Nephron (organoid): ENCODE results near the gene RCAN2.
A peak's percentile ranks its signal among the peaks of the same experiment; 100 is the strongest.

Experiments
- H3K27ac Mint-ChIP-seq, 3 experiments: 2 replicates each; pipeline ENCODE4 v1.8.0; 2020; ENCODE audit warnings: mixed read lengths in 3 of 3, mild to moderate bottlenecking in 2 of 3, moderate library complexity in 1 of 3
- H3K27me3 Mint-ChIP-seq: 2 replicates; pipeline ENCODE4 v1.8.0; 2021; ENCODE audit warnings: low read depth, mild to moderate bottlenecking, moderate library complexity, mixed read lengths
- H3K36me3 Mint-ChIP-seq: 2 replicates; pipeline ENCODE4 v1.8.0; 2020; ENCODE audit warnings: low read depth, mixed read lengths
- H3K4me1 Mint-ChIP-seq: 2 replicates; pipeline ENCODE4 v1.8.0; 2020; ENCODE audit warnings: mixed read lengths
- H3K4me3 Mint-ChIP-seq, 3 experiments: 2 replicates each; pipeline ENCODE4 v1.8.0; 2020; ENCODE audit warnings: mild to moderate bottlenecking in 3 of 3, mixed read lengths in 3 of 3, moderate library complexity in 2 of 3
- H3K9me3 Mint-ChIP-seq: 2 replicates; pipeline ENCODE4 v1.8.0; 2020; ENCODE audit warnings: mixed read lengths
- TF ChIP-seq, protein P1 (sequence below), 3 experiments: fragments of 200-600 bp; sonication (generic); IDR thresholded peaks; one replicate each; pipeline ENCODE4 v1.5.0; 2021; ENCODE audit warnings: antibody characterized with exemption in 3 of 3; ENCODE audit not compliant: unreplicated experiment in 3 of 3

The RCAN2 gene

DNA sequence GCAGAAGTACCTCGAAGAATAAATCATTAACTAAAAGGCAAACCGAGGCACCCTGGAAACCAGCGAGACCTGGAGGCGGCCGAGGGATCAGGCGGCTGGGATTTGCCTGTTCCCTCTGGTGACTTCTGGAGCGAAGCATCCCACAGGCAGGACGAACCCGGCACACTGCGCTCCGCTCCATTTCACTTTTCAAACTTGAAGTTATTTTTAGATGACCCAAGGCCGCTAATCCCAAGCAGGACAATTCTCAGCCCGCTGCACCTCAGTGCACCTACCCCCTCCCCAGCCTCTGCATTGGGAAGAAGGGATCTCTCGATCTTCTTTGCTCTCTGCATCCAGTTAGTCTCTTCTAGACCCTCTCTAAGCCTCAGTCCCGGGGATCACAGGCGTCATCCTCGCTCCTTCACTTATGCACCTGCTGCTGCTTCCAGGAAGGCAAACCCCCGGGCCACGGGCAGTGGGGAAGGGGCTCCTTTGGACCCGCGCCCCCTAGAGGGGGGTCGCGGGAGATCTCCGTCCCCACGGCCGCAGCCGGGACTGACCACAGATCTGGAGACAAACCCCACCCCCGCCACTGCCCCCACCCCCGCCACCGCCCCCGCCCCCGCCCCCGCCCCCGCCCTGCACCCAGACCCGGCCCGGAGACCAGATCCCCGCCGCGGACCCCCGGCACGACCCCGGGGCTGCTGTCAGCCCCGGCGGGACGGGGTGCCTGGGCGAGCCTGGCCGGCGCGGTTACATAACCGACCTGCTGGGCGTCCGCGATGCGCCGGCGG, 636 bp downstream of the RCAN2 start:
- TF ChIP-seq, protein P1, sequence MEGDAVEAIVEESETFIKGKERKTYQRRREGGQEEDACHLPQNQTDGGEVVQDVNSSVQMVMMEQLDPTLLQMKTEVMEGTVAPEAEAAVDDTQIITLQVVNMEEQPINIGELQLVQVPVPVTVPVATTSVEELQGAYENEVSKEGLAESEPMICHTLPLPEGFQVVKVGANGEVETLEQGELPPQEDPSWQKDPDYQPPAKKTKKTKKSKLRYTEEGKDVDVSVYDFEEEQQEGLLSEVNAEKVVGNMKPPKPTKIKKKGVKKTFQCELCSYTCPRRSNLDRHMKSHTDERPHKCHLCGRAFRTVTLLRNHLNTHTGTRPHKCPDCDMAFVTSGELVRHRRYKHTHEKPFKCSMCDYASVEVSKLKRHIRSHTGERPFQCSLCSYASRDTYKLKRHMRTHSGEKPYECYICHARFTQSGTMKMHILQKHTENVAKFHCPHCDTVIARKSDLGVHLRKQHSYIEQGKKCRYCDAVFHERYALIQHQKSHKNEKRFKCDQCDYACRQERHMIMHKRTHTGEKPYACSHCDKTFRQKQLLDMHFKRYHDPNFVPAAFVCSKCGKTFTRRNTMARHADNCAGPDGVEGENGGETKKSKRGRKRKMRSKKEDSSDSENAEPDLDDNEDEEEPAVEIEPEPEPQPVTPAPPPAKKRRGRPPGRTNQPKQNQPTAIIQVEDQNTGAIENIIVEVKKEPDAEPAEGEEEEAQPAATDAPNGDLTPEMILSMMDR (IDR thresholded peaks at IDR 0.05; ENCODE audit: unreplicated experiment in 3 of 3) = peak; percentile 37 to 57 (median 50)
- Mint-ChIP-seq H3K9me3 (no peaks in the 10 kb centered on the region), H3K4me1 (peaks cover 10% of the 10 kb centered on the region), H3K27ac (peak overlapping the region in 2 of 3 experiments; percentile 19 to 55), H3K4me3 (peak overlapping the region; percentile 80 to 85 (median 83)), H3K36me3 (no peaks in the 10 kb centered on the region), H3K27me3 (peaks cover 70% of the 10 kb centered on the region)

DNA sequence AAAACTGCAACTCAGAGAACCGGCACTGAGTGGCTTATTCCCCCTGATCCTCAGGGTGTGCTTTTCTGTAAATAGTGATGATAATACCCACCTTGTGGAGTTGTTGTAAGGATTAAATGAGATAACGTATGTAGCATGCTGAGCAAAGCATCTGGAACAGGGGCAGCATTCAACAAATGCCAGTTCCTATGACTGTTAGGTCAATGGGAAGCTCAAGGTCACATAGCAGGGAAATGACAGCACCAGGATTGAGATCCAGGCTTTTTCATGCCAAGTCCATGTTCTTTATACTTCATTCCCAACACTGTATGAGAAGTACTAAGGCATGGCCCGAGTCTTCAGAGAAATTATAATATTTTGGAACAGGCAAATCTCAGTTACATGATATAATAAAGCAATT, 5.1 kb downstream of the RCAN2 start:
- H3K36me3 Mint-ChIP-seq = no peaks in the 10 kb centered on the region
- H3K27ac Mint-ChIP-seq = no peak overlapping the region
- peaks cover 49% of the 10 kb centered on the region for H3K27me3 Mint-ChIP-seq
- peaks cover 10% of the 10 kb centered on the region for H3K4me1 Mint-ChIP-seq
- no peaks in the 10 kb centered on the region for H3K9me3 Mint-ChIP-seq
- TF ChIP-seq, protein P1 (IDR thresholded peaks at IDR 0.05; ENCODE audit: unreplicated experiment in 3 of 3) = no peak
- H3K4me3 Mint-ChIP-seq = no peak overlapping the region

DNA sequence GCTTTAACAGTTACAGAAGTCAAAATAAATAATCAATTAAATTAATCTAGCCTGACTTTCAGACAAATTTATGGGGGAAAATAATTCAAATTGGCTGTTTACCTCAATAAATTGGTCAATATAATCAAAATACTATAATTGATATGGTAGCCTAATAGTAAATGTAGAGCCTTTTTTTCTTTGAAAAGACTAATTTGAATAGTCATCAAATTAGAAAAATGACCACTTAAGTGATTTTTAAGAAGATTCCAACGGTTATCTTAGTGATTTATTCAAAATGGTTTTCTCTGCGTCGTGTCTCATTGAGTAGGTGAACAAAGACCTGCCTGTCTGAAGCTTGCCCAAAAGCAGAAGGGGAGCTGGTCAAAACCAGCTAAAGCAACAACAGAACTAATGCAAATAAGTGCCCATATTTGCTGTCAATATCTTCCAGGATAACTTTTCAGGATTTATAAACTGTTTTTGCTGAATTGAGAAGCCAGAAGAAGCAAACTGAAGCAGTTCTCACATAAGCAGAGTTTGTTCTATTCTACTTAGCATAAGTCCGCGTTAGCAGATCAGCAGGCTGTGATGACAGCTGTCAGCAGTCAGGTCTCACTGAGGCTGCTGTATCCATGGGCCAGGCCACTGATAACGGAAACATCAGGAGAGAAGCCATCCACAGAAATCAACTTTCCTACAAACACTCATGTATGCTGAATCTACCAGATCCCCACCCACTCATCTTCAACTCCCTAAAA, 7.0 kb downstream of the RCAN2 start:
- Mint-ChIP-seq H3K4me1 (no peaks in the 10 kb centered on the region), H3K27ac (no peak overlapping the region), H3K27me3 (peaks cover 33% of the 10 kb centered on the region), H3K9me3 (no peaks in the 10 kb centered on the region), H3K36me3 (no peaks in the 10 kb centered on the region), H3K4me3 (no peak overlapping the region)
- TF ChIP-seq, protein P1 (IDR thresholded peaks at IDR 0.05; ENCODE audit: unreplicated experiment in 3 of 3) = no peak

DNA sequence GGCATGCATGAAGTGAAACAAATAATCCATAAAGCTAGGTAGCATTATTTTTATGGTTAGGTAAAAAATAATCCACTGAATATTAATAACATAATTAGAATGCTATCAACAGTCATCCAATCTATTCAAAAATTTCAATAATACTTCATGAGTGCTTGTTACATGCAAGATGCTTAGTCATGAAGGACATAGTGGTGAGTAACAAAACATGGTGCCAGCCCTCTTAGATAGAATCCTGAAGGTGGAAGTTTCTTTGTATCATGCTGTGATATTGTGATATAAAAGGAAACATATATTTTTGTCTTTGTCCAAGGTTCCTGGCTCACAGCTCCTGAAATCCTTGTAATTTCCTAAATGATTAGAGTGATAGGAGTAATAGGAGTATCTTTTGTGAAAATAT, 14.9 kb downstream of the RCAN2 start:
- H3K4me1 Mint-ChIP-seq = no peaks in the 10 kb centered on the region
- H3K27me3 Mint-ChIP-seq = peaks cover 13% of the 10 kb centered on the region
- H3K9me3 Mint-ChIP-seq = no peaks in the 10 kb centered on the region
- H3K4me3 Mint-ChIP-seq = no peak overlapping the region
- H3K36me3 Mint-ChIP-seq = no peaks in the 10 kb centered on the region
- no peak overlapping the region for H3K27ac Mint-ChIP-seq
- TF ChIP-seq, protein P1 (IDR thresholded peaks at IDR 0.05; ENCODE audit: unreplicated experiment in 3 of 3) = no peak

DNA sequence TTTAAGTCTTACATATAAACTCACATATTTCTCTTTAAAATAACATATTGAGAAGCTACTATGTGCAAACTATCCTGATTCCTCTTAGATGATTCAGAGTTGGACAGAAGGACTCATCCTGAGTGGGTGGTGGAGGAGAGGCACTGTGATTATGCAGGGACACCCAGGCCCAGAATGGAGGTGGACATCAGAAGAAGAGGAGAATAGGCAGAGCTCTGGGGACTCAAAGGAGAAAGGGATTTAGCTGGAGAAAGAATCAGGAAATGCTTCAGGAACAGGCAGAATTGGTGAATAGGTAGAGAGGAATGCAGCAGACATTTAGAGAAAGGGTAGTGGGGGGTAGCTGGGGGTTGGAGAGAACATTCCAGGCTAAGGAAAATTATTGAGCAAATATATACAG, 17.4 kb downstream of the RCAN2 start:
- Mint-ChIP-seq H3K4me1 (peaks cover 2% of the 10 kb centered on the region), H3K4me3 (no peak overlapping the region), H3K27me3 (peaks cover 13% of the 10 kb centered on the region), H3K27ac (no peak overlapping the region), H3K36me3 (no peaks in the 10 kb centered on the region), H3K9me3 (no peaks in the 10 kb centered on the region)
- TF ChIP-seq, protein P1 (IDR thresholded peaks at IDR 0.05; ENCODE audit: unreplicated experiment in 3 of 3) = no peak
